Measurements from ENCODE around the gene CEACAM8.

The CEACAM8 gene

DNA sequence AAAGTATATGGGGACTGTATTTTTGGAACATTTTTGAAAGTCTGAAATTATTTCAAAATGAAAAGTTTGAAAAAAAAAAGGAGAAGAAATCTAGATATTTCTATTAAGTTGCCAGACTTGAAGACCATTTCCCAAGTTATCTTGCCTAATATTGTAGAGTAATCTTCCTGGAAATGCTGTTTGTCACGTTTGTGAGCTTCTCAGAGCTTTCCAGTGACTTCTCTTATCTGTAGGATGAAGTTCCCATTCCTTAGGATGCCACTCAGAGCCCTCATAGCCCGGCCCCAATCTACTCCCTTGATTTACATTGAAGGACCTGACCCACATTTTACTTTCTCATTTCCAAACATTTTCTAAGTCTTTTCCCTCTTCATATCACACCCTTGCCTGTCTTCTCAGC lies 23.6 kb downstream of the CEACAM8 start:
- Histone ChIP-seq H3F3A (ENCODE audit: insufficient read depth) (no peaks in the 10 kb centered on the region), H3K4me3 (ENCODE audit: insufficient read depth, low read length, poor library complexity, severe bottlenecking) (no peak overlapping the region), H3K9me3 (ENCODE audit: insufficient read depth, low read length) (no peaks in the 10 kb centered on the region), H3K27ac (ENCODE audit: low read depth, low read length) (no peak overlapping the region), H3K27me3 (ENCODE audit: low read length) (no peaks in the 10 kb centered on the region), H3K36me3 (ENCODE audit: low read length) (no peaks in the 10 kb centered on the region), H2AFZ (ENCODE audit: low read depth, low read length, severe bottlenecking) (no peak overlapping the region), H3K9ac (ENCODE audit: low read length) (no peak overlapping the region), H3K4me2 (ENCODE audit: low read depth, low read length, poor library complexity, severe bottlenecking) (no peak overlapping the region), H4K20me1 (ENCODE audit: low read depth, low read length) (no peaks in the 10 kb centered on the region), H3K9me2 (replicated peaks; ENCODE audit: insufficient read depth, low read length) (no peaks in the 10 kb centered on the region), H3K79me2 (ENCODE audit: insufficient read depth, low read length) (no peaks in the 10 kb centered on the region)
- TF ChIP-seq CTCF (IDR thresholded peaks at IDR 0.05; ENCODE audit: insufficient read depth, low read length, poor library complexity, severe bottlenecking) (no peak), EZH2phosphoT487 (conservative IDR thresholded peaks at IDR 0.05; ENCODE audit: low read length) (no peak)

GRCh38 chr19:42569193-42569592 lies 25.5 kb downstream of the CEACAM8 start:
- Histone ChIP-seq H4K20me1 (ENCODE audit: low read depth, low read length) (no peaks in the 10 kb centered on the region), H3K9ac (ENCODE audit: low read length) (no peak overlapping the region), H2AFZ (ENCODE audit: low read depth, low read length, severe bottlenecking) (no peak overlapping the region), H3K27ac (ENCODE audit: low read depth, low read length) (no peak overlapping the region), H3K9me3 (ENCODE audit: insufficient read depth, low read length) (no peaks in the 10 kb centered on the region), H3K4me2 (ENCODE audit: low read depth, low read length, poor library complexity, severe bottlenecking) (no peak overlapping the region), H3K9me2 (replicated peaks; ENCODE audit: insufficient read depth, low read length) (no peaks in the 10 kb centered on the region), H3K27me3 (ENCODE audit: low read length) (no peaks in the 10 kb centered on the region), H3K4me3 (ENCODE audit: insufficient read depth, low read length, poor library complexity, severe bottlenecking) (no peak overlapping the region), H3K36me3 (ENCODE audit: low read length) (no peaks in the 10 kb centered on the region), H3K79me2 (ENCODE audit: insufficient read depth, low read length) (no peaks in the 10 kb centered on the region), H3F3A (ENCODE audit: insufficient read depth) (no peaks in the 10 kb centered on the region)
- no peak for TF ChIP-seq CTCF (IDR thresholded peaks at IDR 0.05; ENCODE audit: insufficient read depth, low read length, poor library complexity, severe bottlenecking)

GRCh38 chr19:42568006-42568405 lies 26.7 kb downstream of the CEACAM8 start:
- Histone ChIP-seq H3K27me3 (ENCODE audit: low read length) (no peaks in the 10 kb centered on the region), H4K20me1 (ENCODE audit: low read depth, low read length) (no peaks in the 10 kb centered on the region), H3K4me3 (ENCODE audit: insufficient read depth, low read length, poor library complexity, severe bottlenecking) (no peak overlapping the region), H3K9me3 (ENCODE audit: insufficient read depth, low read length) (no peaks in the 10 kb centered on the region), H3K79me2 (ENCODE audit: insufficient read depth, low read length) (no peaks in the 10 kb centered on the region), H3K4me2 (ENCODE audit: low read depth, low read length, poor library complexity, severe bottlenecking) (no peak overlapping the region), H3K36me3 (ENCODE audit: low read length) (no peaks in the 10 kb centered on the region), H3K9me2 (replicated peaks; ENCODE audit: insufficient read depth, low read length) (no peaks in the 10 kb centered on the region), H3F3A (ENCODE audit: insufficient read depth) (no peaks in the 10 kb centered on the region), H3K27ac (ENCODE audit: low read depth, low read length) (no peak overlapping the region), H3K9ac (ENCODE audit: low read length) (no peak overlapping the region), H2AFZ (ENCODE audit: low read depth, low read length, severe bottlenecking) (no peak overlapping the region)
- TF ChIP-seq EZH2phosphoT487 (conservative IDR thresholded peaks at IDR 0.05; ENCODE audit: low read length), result no peak
- TF ChIP-seq CTCF (IDR thresholded peaks at IDR 0.05; ENCODE audit: insufficient read depth, low read length, poor library complexity, severe bottlenecking), result no peak

GRCh38 chr19:42567567-42567966 lies 27.2 kb downstream of the CEACAM8 start:
- H3K36me3 ChIP-seq (ENCODE audit: low read length), result no peaks in the 10 kb centered on the region
- no peaks in the 10 kb centered on the region for H4K20me1 ChIP-seq (ENCODE audit: low read depth, low read length)
- no peaks in the 10 kb centered on the region for H3K27me3 ChIP-seq (ENCODE audit: low read length)
- H3K9ac ChIP-seq (ENCODE audit: low read length), result no peak overlapping the region
- H3K4me3 ChIP-seq (ENCODE audit: insufficient read depth, low read length, poor library complexity, severe bottlenecking), result no peak overlapping the region
- no peaks in the 10 kb centered on the region for H3K9me2 ChIP-seq (replicated peaks; ENCODE audit: insufficient read depth, low read length)
- no peaks in the 10 kb centered on the region for H3F3A ChIP-seq (ENCODE audit: insufficient read depth)
- no peaks in the 10 kb centered on the region for H3K79me2 ChIP-seq (ENCODE audit: insufficient read depth, low read length)
- H3K27ac ChIP-seq (ENCODE audit: low read depth, low read length), result no peak overlapping the region
- no peak overlapping the region for H2AFZ ChIP-seq (ENCODE audit: low read depth, low read length, severe bottlenecking)
- H3K4me2 ChIP-seq (ENCODE audit: low read depth, low read length, poor library complexity, severe bottlenecking), result no peak overlapping the region
- TF ChIP-seq EZH2phosphoT487 (conservative IDR thresholded peaks at IDR 0.05; ENCODE audit: low read length), result no peak
- TF ChIP-seq CTCF (IDR thresholded peaks at IDR 0.05; ENCODE audit: insufficient read depth, low read length, poor library complexity, severe bottlenecking), result no peak
- no peaks in the 10 kb centered on the region for H3K9me3 ChIP-seq (ENCODE audit: insufficient read depth, low read length)

Measured in SU-DHL-6 (cell line).